Pancreas (tissue), 10 donors: ENCODE measurements around the gene MFAP5. TPM values are rescaled to one million over a fixed set of nuclear protein-coding genes. Genes with fewer than 3 reads are reported as not detected.
A peak's percentile ranks its signal among the peaks of the same experiment; 100 is the strongest.

Experiments used
- ATAC-seq, 4 donors: fragments of 200-7000 bp; cut with Tn5 transposase; one replicate each; pipeline versions ENCODE4 v1.8.0 to v1.9.1; 2020; ENCODE audit warnings: mild to moderate bottlenecking in 4 of 4, moderate library complexity in 4 of 4
- DNase-seq, 6 donors: peaks; one replicate each; pipeline ENCODE4 v3.0.0-alpha.2; 2020
- FAIRE-seq: peaks from 2 replicates; lab custom pipeline; 2012; peaks lifted over from hg19 to GRCh38; lab: Jason Lieb, UNC
- H3K27ac ChIP-seq, 4 donors: fragments of 200-600 bp; sonication (generic); 1 replicate in 3 of 4; 2 replicates in 1 of 4; pipeline versions ENCODE4 v1.5.0 to v1.8.0; 2020
- H3K27me3 ChIP-seq, 4 donors: fragments of 200-600 bp; one replicate each; pipeline ENCODE4 v1.8.0; 2021
- H3K36me3 ChIP-seq, 3 donors: fragments of 200-600 bp; sonication (generic) in 1 of 3; one replicate each; pipeline versions ENCODE4 v1.5.0 to v1.8.0; 2020 to 2021
- H3K4me1 ChIP-seq, 3 donors: fragments of 200-600 bp; one replicate each; pipeline ENCODE4 v1.8.0; 2021
- H3K4me3 ChIP-seq, 4 donors: fragments of 200-600 bp; sonication (generic) in 2 of 4; one replicate each; pipeline versions ENCODE4 v1.5.0 to v1.8.0; 2020 to 2021
- H3K9me3 ChIP-seq, 4 donors: fragments of 200-600 bp; one replicate each; pipeline ENCODE4 v1.8.0; 2021
- WGBS, 2 donors: extraction: QIAGEN DNeasy Blood & Tissue Kit; methylation state at CpG; one replicate each; pipeline ENCODE4 v1.1.7; 2013; 5-methylcytosine and 5-hydroxymethylcytosine counted together
- intact Hi-C, 3 donors: fragments of 100-400 bp; cut with DNase I; formaldehyde crosslinking; loops; one replicate each; pipeline versions ENCODE4 v1.11.1 to v1.14.2; 2022
- polyA plus RNA-seq, 2 donors: library from polyadenylated mRNA; stranded (reverse); fragments of 200-250 nt; gene quantifications; one replicate each; pipeline ENCODE4 v1.2.3, GENCODE V29; 2013
- total RNA-seq, 6 donors: library from RNA; stranded (reverse); fragmentation: NEBNext Ultra II Directional in 4 of 6; extraction: Animal tissue kit (Norgen Biotek cat#: 25700) in 4 of 6; gene quantifications; one replicate each; pipeline versions ENCODE4 v1.2.1 to v1.2.4, GENCODE V29; 2021 to 2023
- TF ChIP-seq, protein P1 (sequence below), 4 donors: fragments of 200-600 bp; sonication (generic) in 3 of 4; IDR thresholded peaks; one replicate each; pipeline versions ENCODE4 v1.5.0 to v1.8.0; 2021; ENCODE audit warnings: antibody characterized with exemption in 4 of 4
- donor health status: healthy with polysubstance abuse.
- donor health status: DM: no; HTN: no; CAD: no; lungs with moderate emphysema.
- donor health status: DM: no; HTN: no; CAD: no.
- donor health status: control.
- donor health status: control.
- donor health status: Bipolar disorder and iron deficiency.
- donor health status: DM: yes; HTN: yes; CAD: no.
- donor health status: DM: no; HTN: no; CAD: no.
- donor health status: DM: no; HTN: no; CAD: no.
- donor health status: DM: yes; HTN: yes; CAD: no.

MFAP5 gene
- total and polyA plus RNA-seq, 8 donors: 0.19 to 14.7 (median 4.6) TPM

DNA sequence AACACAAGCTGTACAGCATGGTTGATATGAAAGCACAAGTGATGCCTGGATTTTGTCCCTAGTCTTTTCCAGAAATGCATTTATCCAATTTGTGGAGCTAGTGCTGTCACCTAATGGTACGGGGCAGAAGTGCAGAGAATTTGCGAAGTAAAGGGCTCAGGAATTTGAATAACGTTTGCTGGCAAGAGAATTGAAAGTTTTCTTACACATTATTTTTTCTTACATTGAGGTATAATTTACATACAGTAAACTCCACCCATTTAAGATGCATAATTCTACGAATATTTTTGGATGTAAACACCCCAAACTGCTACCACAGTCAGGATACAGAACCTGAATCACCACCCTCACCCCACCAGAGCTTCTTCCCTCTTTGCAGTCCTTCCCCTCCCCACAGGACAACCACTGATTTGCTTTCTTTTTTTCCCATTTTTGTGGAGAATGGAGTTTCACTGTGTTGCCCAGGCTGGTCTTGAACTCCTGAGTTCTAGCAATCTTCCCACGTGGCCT, 53.5 kb downstream of the MFAP5 start:
- Histone ChIP-seq H3K9me3 (no peaks in the 10 kb centered on the region), H3K36me3 (no peaks in the 10 kb centered on the region), H3K4me3 (no peak overlapping the region), H3K27me3 (no peaks in the 10 kb centered on the region), H3K27ac (no peak overlapping the region), H3K4me1 (no peaks in the 10 kb centered on the region)
- no peak for FAIRE-seq
- peak in 3 of 4 donors; percentile 70 to 74 (median 71) for ATAC-seq
- intact Hi-C loops: no loop called here
- peak in 1 of 6 donors; percentile 21 for DNase-seq
- TF ChIP-seq, protein P1, sequence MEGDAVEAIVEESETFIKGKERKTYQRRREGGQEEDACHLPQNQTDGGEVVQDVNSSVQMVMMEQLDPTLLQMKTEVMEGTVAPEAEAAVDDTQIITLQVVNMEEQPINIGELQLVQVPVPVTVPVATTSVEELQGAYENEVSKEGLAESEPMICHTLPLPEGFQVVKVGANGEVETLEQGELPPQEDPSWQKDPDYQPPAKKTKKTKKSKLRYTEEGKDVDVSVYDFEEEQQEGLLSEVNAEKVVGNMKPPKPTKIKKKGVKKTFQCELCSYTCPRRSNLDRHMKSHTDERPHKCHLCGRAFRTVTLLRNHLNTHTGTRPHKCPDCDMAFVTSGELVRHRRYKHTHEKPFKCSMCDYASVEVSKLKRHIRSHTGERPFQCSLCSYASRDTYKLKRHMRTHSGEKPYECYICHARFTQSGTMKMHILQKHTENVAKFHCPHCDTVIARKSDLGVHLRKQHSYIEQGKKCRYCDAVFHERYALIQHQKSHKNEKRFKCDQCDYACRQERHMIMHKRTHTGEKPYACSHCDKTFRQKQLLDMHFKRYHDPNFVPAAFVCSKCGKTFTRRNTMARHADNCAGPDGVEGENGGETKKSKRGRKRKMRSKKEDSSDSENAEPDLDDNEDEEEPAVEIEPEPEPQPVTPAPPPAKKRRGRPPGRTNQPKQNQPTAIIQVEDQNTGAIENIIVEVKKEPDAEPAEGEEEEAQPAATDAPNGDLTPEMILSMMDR (IDR thresholded peaks at IDR 0.05): peak; percentile 17 to 57 (median 53)
- WGBS, 2 donors: 14 to 16% methylated on average over 5 of the region's 5 CpGs

- FAIRE-seq (no peak), DNase-seq (no peak), ATAC-seq (no peak)
- Histone ChIP-seq H3K9me3 (no peaks in the 10 kb centered on the region), H3K36me3 (no peaks in the 10 kb centered on the region), H3K27ac (no peak overlapping the region), H3K27me3 (no peaks in the 10 kb centered on the region), H3K4me1 (no peaks in the 10 kb centered on the region), H3K4me3 (no peak overlapping the region)
- intact Hi-C loops: no loop called here
- WGBS, 2 donors: 68 to 84% methylated on average over 6 of the region's 6 CpGs
- TF ChIP-seq, protein P1 (IDR thresholded peaks at IDR 0.05): no peak
These were observed 55.7 kb downstream of the MFAP5 start for GRCh38 chr12:8606890-8607289.

DNA sequence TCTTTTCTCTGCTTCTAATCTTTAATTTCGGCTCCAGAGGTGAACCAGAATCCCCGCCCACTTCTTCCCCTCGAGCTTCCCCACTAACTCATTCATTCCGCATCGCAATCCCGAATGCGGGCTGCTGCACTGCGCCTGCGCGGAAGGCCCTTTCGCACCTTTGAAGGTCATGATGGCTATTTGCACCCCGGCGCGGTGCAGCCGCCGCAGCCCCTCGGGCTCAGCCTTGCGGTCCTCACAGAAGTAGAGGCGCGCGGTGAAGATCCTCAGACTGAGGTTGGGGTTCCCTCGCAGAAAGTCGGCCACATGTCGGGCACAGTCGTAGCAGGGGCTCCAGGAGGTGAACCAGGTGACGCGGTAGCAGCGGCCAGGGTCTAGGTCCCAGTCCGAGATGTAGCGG, 57.6 kb downstream of the MFAP5 start:
- H3K9me3 ChIP-seq: no peaks in the 10 kb centered on the region
- no peaks in the 10 kb centered on the region for H3K4me1 ChIP-seq
- intact Hi-C loops: no loop called here
- ATAC-seq: no peak
- no peak for FAIRE-seq
- H3K4me3 ChIP-seq: no peak overlapping the region
- TF ChIP-seq, protein P1 (IDR thresholded peaks at IDR 0.05): no peak
- H3K36me3 ChIP-seq: no peaks in the 10 kb centered on the region
- H3K27me3 ChIP-seq: no peaks in the 10 kb centered on the region
- DNase-seq: no peak
- no peak overlapping the region for H3K27ac ChIP-seq
- 85 to 90% methylated on average over 30 of the region's 30 CpGs for WGBS, 2 donors

DNA sequence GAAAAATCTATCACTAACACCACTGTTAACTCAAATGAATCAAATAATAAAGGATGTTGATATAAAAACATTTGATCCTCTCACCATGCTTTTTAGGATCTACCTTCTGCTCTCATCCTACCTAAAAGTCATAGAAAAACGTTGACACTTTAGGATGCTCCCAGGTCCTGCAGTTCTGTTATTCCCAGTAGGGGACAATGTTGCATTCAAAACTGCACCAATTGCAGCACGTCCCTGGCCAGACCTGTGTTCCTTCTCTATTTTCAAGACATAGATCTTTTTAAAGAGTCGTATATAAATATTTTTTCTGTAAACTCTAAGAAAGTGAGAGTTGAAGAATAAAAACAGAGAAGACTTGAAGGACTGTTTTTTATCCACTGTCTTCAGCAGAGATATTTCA, 58.8 kb downstream of the MFAP5 start:
- H3K4me3 ChIP-seq: no peak overlapping the region
- 20 to 28% methylated on average over 3 of the region's 3 CpGs for WGBS, 2 donors
- no peak for ATAC-seq
- TF ChIP-seq, protein P1 (IDR thresholded peaks at IDR 0.05): no peak
- no peaks in the 10 kb centered on the region for H3K36me3 ChIP-seq
- intact Hi-C loops: no loop called here
- DNase-seq: no peak
- H3K4me1 ChIP-seq: no peaks in the 10 kb centered on the region
- H3K27me3 ChIP-seq: no peaks in the 10 kb centered on the region
- no peaks in the 10 kb centered on the region for H3K9me3 ChIP-seq
- H3K27ac ChIP-seq: no peak overlapping the region
- FAIRE-seq: no peak

GRCh38 chr12:8603286-8603685, 59.3 kb downstream of the MFAP5 start:
- no peaks in the 10 kb centered on the region for H3K27me3 ChIP-seq
- no peak overlapping the region for H3K27ac ChIP-seq
- 53 to 60% methylated on average over 2 of the region's 2 CpGs for WGBS, 2 donors
- no peak for ATAC-seq
- H3K4me3 ChIP-seq: no peak overlapping the region
- no peaks in the 10 kb centered on the region for H3K36me3 ChIP-seq
- intact Hi-C loops: no loop called here
- no peak for FAIRE-seq
- TF ChIP-seq, protein P1 (IDR thresholded peaks at IDR 0.05): no peak
- H3K9me3 ChIP-seq: no peaks in the 10 kb centered on the region
- no peaks in the 10 kb centered on the region for H3K4me1 ChIP-seq
- no peak for DNase-seq
